ENCODE measurements around the gene ZDHHC14. TPM values are rescaled to one million over a fixed set of nuclear protein-coding genes. Genes with fewer than 3 reads are reported as not detected.

The ZDHHC14 gene
- total RNA-seq, 4 donors from 2014 or later, result 7.3 to 14.4 (median 8.1) TPM

- no peak overlapping the region for H3K27ac ChIP-seq
- H3K9me3 ChIP-seq, result no peaks in the 10 kb centered on the region
- H3K27me3 ChIP-seq, result no peaks in the 10 kb centered on the region
- TF ChIP-seq POLR2AphosphoS5 (IDR thresholded peaks at IDR 0.05) (no peak), POLR2A (IDR thresholded peaks at IDR 0.05) (no peak), EP300 (IDR thresholded peaks at IDR 0.05) (no peak)
- TF ChIP-seq, protein P1, sequence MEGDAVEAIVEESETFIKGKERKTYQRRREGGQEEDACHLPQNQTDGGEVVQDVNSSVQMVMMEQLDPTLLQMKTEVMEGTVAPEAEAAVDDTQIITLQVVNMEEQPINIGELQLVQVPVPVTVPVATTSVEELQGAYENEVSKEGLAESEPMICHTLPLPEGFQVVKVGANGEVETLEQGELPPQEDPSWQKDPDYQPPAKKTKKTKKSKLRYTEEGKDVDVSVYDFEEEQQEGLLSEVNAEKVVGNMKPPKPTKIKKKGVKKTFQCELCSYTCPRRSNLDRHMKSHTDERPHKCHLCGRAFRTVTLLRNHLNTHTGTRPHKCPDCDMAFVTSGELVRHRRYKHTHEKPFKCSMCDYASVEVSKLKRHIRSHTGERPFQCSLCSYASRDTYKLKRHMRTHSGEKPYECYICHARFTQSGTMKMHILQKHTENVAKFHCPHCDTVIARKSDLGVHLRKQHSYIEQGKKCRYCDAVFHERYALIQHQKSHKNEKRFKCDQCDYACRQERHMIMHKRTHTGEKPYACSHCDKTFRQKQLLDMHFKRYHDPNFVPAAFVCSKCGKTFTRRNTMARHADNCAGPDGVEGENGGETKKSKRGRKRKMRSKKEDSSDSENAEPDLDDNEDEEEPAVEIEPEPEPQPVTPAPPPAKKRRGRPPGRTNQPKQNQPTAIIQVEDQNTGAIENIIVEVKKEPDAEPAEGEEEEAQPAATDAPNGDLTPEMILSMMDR (IDR thresholded peaks at IDR 0.05), result peak in 2 of 4 experiments; percentile 13 to 23
- 59 to 76% methylated on average over 5 to 8 of the region's 13 CpGs for WGBS, 2 donors (ENCODE audit: low coverage in 1 of 2)
- no peaks in the 10 kb centered on the region for H3K4me1 ChIP-seq
- no peak for ATAC-seq
- no peak overlapping the region for H3K4me3 ChIP-seq
- H3K36me3 ChIP-seq, result peaks cover 0 to 6% of the 10 kb centered on the region in 2 donors
Observed at GRCh38 chr6:157644043-157644810, 263.2 kb downstream of the ZDHHC14 start.

DNA sequence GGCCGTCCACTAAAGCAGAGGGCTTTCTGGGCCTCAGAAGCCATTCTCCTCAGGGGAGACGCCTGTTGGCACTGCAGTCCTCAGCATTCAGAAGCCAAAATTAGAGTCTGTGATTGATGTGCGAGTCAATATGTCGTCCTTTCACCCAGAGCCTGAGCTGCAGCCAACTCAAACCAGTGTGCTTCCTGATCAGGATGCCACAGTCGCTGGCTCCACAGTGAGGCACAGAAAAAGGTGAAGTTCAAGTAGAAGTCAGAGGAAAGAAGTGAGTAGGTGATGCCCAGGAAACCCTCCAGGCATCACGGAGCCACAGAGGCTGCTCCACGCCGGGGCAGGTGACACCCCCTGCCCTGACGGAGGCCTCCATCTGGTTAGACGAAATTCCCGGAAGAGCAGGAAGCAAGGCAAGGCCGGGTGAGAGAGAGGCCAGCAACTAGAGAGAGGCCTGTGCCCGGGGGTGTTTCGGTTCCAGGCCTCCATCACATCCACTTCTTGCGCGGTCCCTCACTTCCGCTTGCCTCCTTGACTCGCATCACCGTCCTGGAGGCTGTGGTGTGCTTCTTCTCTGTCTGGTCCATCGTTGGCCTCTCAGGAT is 264.3 kb downstream of the ZDHHC14 start:
- Histone ChIP-seq H3K9me3 (no peaks in the 10 kb centered on the region), H3K27me3 (no peaks in the 10 kb centered on the region), H3K4me1 (peaks cover 0 to 8% (median 5%) of the 10 kb centered on the region in 3 donors), H3K4me3 (no peak overlapping the region), H3K27ac (no peak overlapping the region), H3K36me3 (peaks cover 0 to 6% of the 10 kb centered on the region in 2 donors)
- no peak for ATAC-seq
- 72 to 90% methylated on average over 2 to 5 of the region's 20 CpGs for WGBS, 2 donors (ENCODE audit: low coverage in 1 of 2)
- TF ChIP-seq, protein P1 (IDR thresholded peaks at IDR 0.05), result no peak
- TF ChIP-seq POLR2AphosphoS5 (IDR thresholded peaks at IDR 0.05) (no peak), POLR2A (IDR thresholded peaks at IDR 0.05) (no peak), EP300 (IDR thresholded peaks at IDR 0.05) (no peak)

GRCh38 chr6:157646012-157646411 is 265.0 kb downstream of the ZDHHC14 start:
- TF ChIP-seq, protein P1 (IDR thresholded peaks at IDR 0.05), result no peak
- TF ChIP-seq POLR2AphosphoS5 (IDR thresholded peaks at IDR 0.05) (no peak), POLR2A (IDR thresholded peaks at IDR 0.05) (no peak), EP300 (IDR thresholded peaks at IDR 0.05) (no peak)
- Histone ChIP-seq H3K27me3 (no peaks in the 10 kb centered on the region), H3K27ac (no peak overlapping the region), H3K4me1 (peaks cover 0 to 15% (median 8%) of the 10 kb centered on the region in 3 donors), H3K9me3 (no peaks in the 10 kb centered on the region), H3K4me3 (no peak overlapping the region), H3K36me3 (peaks cover 0 to 6% of the 10 kb centered on the region in 2 donors)
- 77 to 100% methylated on average over 7 to 8 of the region's 13 CpGs for WGBS, 2 donors (ENCODE audit: low coverage in 1 of 2)
- no peak for ATAC-seq

DNA sequence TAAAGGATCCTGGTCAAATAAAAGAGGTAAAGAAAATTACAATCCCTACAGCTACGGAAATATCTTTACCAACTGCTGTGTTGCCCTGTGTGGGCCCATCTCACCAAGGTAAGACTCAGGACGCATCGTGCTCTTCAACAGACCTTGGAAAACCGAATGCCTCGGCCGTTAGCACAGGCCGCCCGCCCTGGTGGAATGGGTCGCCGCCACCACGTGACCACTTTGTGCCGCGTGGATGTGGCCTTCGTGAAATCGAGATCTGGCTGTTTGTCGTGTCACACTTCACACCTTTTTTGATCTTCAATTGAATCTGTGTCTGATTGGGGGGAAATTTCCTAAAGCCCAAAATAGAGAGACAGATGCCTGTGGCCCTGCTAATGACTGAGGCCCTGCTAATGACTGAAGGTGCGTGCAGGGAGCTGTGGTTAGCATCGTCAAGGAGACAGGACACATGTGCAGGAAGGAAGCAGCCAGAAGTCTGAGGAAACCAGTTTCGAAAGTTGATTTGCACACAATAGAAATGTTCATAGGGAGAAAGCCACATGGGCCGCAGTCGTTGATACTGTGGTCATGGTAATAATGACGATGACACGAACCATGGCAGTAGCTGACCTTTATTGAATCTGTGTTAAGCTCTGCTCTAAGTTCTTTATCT is 266.4 kb downstream of the ZDHHC14 start:
- Histone ChIP-seq H3K4me1 (peaks cover 0 to 16% (median 8%) of the 10 kb centered on the region in 3 donors), H3K27me3 (no peaks in the 10 kb centered on the region), H3K27ac (no peak overlapping the region), H3K9me3 (no peaks in the 10 kb centered on the region), H3K36me3 (peaks cover 0 to 6% of the 10 kb centered on the region in 2 donors), H3K4me3 (no peak overlapping the region)
- ATAC-seq, result no peak
- 93 to 99% methylated on average over 17 to 18 of the region's 23 CpGs for WGBS, 2 donors (ENCODE audit: low coverage in 1 of 2)
- TF ChIP-seq, protein P1 (IDR thresholded peaks at IDR 0.05), result no peak
- TF ChIP-seq POLR2AphosphoS5 (IDR thresholded peaks at IDR 0.05) (no peak), POLR2A (IDR thresholded peaks at IDR 0.05) (no peak), EP300 (IDR thresholded peaks at IDR 0.05) (no peak)
